GM18505 (cell line): ENCODE measurements around the gene CAPZA1.

Experiments
- ATAC-seq: cut with Tn5 transposase; IDR thresholded peaks from one replicate; pipeline ENCODE4 v1.9.1; 2021; ENCODE audit not compliant: unreplicated experiment
- POLR2A ChIP-seq: IDR thresholded peaks from 4 replicates; pipeline ENCODE4 v1.6.1; 2011; ENCODE audit warnings: borderline replicate concordance; ENCODE audit not compliant: insufficient read depth, insufficient read length; ENCODE audit errors: extremely low read depth

The CAPZA1 gene

GRCh38 chr1:112692681-112693080 is 73.0 kb downstream of the CAPZA1 start:
- TF ChIP-seq POLR2A = no peak
- ATAC-seq = no peak

GRCh38 chr1:112693821-112694220 is 74.2 kb downstream of the CAPZA1 start:
- no peak for TF ChIP-seq POLR2A
- ATAC-seq = no peak

- TF ChIP-seq POLR2A = no peak
- no peak for ATAC-seq
These were observed 74.8 kb downstream of the CAPZA1 start for GRCh38 chr1:112694363-112694929.

GRCh38 chr1:112695276-112695675 is 75.6 kb downstream of the CAPZA1 start:
- TF ChIP-seq POLR2A = no peak
- no peak for ATAC-seq

GRCh38 chr1:112696578-112697314 is 77.1 kb downstream of the CAPZA1 start:
- no peak for TF ChIP-seq POLR2A
- ATAC-seq = no peak

GRCh38 chr1:112697781-112698201 is 78.2 kb downstream of the CAPZA1 start:
- no peak for ATAC-seq
- no peak for TF ChIP-seq POLR2A

GRCh38 chr1:112698366-112699310 is 79.0 kb downstream of the CAPZA1 start:
- no peak for TF ChIP-seq POLR2A
- ATAC-seq = no peak

- TF ChIP-seq POLR2A = no peak
These were observed 80.0 kb downstream of the CAPZA1 start for GRCh38 chr1:112699425-112700144.

GRCh38 chr1:112700290-112701226 is 80.9 kb downstream of the CAPZA1 start:
- TF ChIP-seq POLR2A = no peak
- peak; percentile 57 for ATAC-seq

More at GRCh38 chr1:112699425-112700144, 80.0 kb downstream of the CAPZA1 start:
- no peak for ATAC-seq

GRCh38 chr1:112701227-112702066 is 81.8 kb downstream of the CAPZA1 start:
- no peak for ATAC-seq
- no peak for TF ChIP-seq POLR2A

- ATAC-seq = no peak
These were observed 82.4 kb downstream of the CAPZA1 start for GRCh38 chr1:112702067-112702395.

GRCh38 chr1:112702420-112703261 is 83.0 kb downstream of the CAPZA1 start:
- no peak for ATAC-seq
- TF ChIP-seq POLR2A = no peak

More at GRCh38 chr1:112702067-112702395, 82.4 kb downstream of the CAPZA1 start:
- no peak for TF ChIP-seq POLR2A
